Measurements from ENCODE around the gene CRIM1. TPM values are rescaled to one million over a fixed set of nuclear protein-coding genes. Genes with fewer than 3 reads are reported as not detected.

Gene CRIM1
- total and polyA plus RNA-seq, 7 donors = 3.0 to 148 (median 55.6) TPM

DNA sequence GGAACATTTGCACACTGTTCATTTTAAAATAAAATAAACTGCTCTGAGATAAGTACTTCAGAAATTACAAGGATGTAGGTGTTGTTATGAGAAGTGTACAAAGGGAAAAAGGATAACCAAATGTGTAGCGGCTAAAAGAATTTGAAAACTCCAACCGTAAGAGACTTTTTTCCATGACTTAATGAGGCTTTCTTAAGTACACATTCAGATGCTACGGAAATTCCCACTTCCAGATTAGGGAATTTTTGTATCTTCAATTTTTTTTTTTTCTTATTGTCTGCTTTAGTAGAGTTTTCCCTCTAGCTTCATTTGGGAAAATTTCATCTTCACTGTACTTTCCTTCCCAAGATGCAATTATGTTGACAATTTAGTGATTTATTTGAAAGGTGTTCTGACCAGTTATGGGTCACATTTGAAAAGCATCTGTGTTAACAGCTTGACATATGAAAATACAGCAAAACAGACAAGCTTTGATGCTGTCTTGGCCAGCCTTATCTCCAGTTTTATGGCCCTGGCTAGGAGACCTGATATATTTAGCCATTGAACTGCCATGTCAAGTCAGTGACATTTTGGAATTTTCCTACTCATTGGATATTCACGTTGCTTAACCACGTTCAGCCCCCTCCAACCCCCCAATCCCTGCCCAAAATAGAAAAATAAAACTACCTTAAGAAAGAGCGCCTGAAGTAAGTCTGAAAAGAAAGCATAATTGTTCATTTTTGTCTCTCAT lies 136.8 kb downstream of the CRIM1 start:
- H3K27me3 ChIP-seq = no peaks in the 10 kb centered on the region
- H3K9me3 ChIP-seq = no peaks in the 10 kb centered on the region
- 73 to 84% methylated on average over 6 of the region's 6 CpGs for WGBS, 2 donors
- intact Hi-C loops (cut with DNase I) = no loop called here
- no peak overlapping the region for H3K4me3 ChIP-seq
- DNase-seq = no peak
- H3K4me1 ChIP-seq = peaks cover 0 to 74% (median 58%) of the 10 kb centered on the region in 4 donors
- TF ChIP-seq, protein P1, sequence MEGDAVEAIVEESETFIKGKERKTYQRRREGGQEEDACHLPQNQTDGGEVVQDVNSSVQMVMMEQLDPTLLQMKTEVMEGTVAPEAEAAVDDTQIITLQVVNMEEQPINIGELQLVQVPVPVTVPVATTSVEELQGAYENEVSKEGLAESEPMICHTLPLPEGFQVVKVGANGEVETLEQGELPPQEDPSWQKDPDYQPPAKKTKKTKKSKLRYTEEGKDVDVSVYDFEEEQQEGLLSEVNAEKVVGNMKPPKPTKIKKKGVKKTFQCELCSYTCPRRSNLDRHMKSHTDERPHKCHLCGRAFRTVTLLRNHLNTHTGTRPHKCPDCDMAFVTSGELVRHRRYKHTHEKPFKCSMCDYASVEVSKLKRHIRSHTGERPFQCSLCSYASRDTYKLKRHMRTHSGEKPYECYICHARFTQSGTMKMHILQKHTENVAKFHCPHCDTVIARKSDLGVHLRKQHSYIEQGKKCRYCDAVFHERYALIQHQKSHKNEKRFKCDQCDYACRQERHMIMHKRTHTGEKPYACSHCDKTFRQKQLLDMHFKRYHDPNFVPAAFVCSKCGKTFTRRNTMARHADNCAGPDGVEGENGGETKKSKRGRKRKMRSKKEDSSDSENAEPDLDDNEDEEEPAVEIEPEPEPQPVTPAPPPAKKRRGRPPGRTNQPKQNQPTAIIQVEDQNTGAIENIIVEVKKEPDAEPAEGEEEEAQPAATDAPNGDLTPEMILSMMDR (IDR thresholded peaks at IDR 0.05) = no peak
- TF ChIP-seq EP300 (IDR thresholded peaks at IDR 0.05) = peak in 1 of 4 donors; percentile 4
- TF ChIP-seq POLR2A (IDR thresholded peaks at IDR 0.05) = no peak
- peak in 1 of 4 donors; percentile 5 for TF ChIP-seq POLR2AphosphoS5 (IDR thresholded peaks at IDR 0.05)
- peak overlapping the region; percentile 20 to 87 (median 78) for H3K27ac ChIP-seq
- H3K36me3 ChIP-seq = no peaks in the 10 kb centered on the region

DNA sequence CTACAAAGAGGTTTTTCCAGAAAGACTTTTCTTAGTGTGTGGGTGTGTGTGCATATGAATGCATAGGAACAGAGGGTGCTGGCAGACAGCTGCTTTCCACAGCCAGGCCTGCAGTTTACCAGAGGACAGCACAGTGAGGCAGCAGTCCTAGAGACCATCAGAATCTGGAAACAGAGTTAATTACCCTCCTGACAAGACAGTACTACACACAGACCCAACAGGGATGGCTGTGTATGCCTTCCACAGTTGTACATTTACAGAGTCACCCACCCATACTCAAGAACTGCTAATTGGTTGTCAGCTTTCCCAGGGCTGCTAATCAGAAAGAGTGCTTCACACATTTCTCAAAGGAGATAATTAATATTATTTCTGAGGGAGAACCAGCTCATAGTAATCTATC lies 137.7 kb downstream of the CRIM1 start:
- Histone ChIP-seq H3K4me1 (peaks cover 0 to 65% (median 50%) of the 10 kb centered on the region in 4 donors), H3K9me3 (no peaks in the 10 kb centered on the region), H3K4me3 (no peak overlapping the region), H3K27me3 (no peaks in the 10 kb centered on the region), H3K27ac (peak overlapping the region; percentile 20 to 87 (median 78)), H3K36me3 (no peaks in the 10 kb centered on the region)
- no peak for DNase-seq
- TF ChIP-seq EP300 (IDR thresholded peaks at IDR 0.05) = no peak
- TF ChIP-seq, protein P1 (IDR thresholded peaks at IDR 0.05) = no peak
- peak in 1 of 4 donors; percentile 5 for TF ChIP-seq POLR2AphosphoS5 (IDR thresholded peaks at IDR 0.05)
- no peak for TF ChIP-seq POLR2A (IDR thresholded peaks at IDR 0.05)
- intact Hi-C loops (cut with DNase I) = no loop called here

DNA sequence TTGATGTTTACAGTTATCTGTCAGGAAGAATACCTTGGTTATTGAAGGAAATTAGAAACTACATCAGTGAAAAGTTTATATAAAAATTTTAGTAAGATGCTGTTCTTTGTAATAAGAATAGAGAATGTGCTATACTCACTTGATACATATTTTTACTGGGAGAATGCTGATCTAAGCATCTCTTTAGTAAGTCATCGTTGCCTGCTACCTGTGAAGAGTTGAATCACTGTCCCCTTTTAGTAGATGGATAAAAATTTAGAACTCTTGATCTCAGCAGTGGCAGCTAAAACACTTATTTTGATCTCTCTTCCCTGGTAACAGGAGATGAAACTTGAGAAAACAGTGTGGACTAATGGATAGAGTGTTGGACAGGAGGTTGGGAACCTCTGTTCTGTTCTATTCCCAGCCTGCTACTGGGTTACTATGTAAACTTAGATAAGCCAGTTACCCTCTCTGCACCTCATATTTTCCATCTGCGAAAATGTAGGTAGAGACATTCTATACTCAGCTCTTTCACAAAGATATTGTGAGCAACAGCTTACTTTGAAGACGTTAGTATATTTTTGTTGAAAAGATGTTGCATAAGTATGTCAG lies 142.1 kb downstream of the CRIM1 start:
- no peaks in the 10 kb centered on the region for H3K9me3 ChIP-seq
- TF ChIP-seq POLR2A (IDR thresholded peaks at IDR 0.05) (no peak), POLR2AphosphoS5 (IDR thresholded peaks at IDR 0.05) (no peak), EP300 (IDR thresholded peaks at IDR 0.05) (no peak)
- TF ChIP-seq, protein P1 (IDR thresholded peaks at IDR 0.05) = no peak
- WGBS, 2 donors = 91% methylated on average over 3 of the region's 3 CpGs
- peaks cover 0 to 23% (median 14%) of the 10 kb centered on the region in 4 donors for H3K4me1 ChIP-seq
- DNase-seq = no peak
- peak overlapping the region in 1 of 4 donors; percentile 38 for H3K27ac ChIP-seq
- H3K27me3 ChIP-seq = no peaks in the 10 kb centered on the region
- H3K36me3 ChIP-seq = peaks cover 0 to 28% (median 4%) of the 10 kb centered on the region in 4 donors
- intact Hi-C loops (cut with DNase I) = no loop called here
- no peak overlapping the region for H3K4me3 ChIP-seq

DNA sequence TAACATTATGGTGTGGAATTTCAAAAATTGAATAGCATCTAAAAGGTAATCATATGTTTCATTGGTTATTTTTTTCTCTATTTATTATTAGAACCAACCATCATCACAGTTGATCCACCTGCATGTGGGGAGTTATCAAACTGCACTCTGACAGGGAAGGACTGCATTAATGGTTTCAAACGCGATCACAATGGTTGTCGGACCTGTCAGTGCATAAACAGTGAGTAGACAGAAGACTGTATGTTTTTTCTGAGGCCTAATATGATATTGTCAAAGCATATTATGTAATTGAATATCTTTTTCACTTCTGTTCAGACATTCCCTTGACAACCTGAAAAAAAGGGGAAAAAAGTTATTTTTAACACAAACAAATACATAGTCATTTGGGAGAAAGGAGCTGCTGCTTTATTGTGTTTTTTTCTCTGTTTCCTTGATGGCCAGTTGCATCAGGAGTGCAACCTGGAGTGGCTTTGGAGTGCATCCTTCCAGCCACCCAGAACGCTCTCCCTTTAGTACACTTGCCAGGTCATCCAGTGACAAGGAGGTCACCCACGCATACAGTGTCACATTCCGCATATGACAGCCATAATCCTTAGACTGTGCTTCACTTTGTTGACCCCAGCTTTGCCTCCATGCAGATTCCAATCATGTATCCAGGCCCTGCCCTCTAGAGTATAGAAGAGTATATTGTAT lies 143.7 kb downstream of the CRIM1 start:
- H3K9me3 ChIP-seq = no peaks in the 10 kb centered on the region
- no peaks in the 10 kb centered on the region for H3K27me3 ChIP-seq
- no peak overlapping the region for H3K4me3 ChIP-seq
- WGBS, 2 donors = 92 to 93% methylated on average over 6 of the region's 6 CpGs
- H3K36me3 ChIP-seq = peaks cover 0 to 28% (median 4%) of the 10 kb centered on the region in 4 donors
- TF ChIP-seq POLR2A (IDR thresholded peaks at IDR 0.05) (no peak), EP300 (IDR thresholded peaks at IDR 0.05) (no peak), POLR2AphosphoS5 (IDR thresholded peaks at IDR 0.05) (no peak)
- TF ChIP-seq, protein P1 (IDR thresholded peaks at IDR 0.05) = no peak
- no peak overlapping the region for H3K27ac ChIP-seq
- H3K4me1 ChIP-seq = peaks cover 0 to 13% (median 4%) of the 10 kb centered on the region in 4 donors
- intact Hi-C loops (cut with DNase I) = no loop called here
- DNase-seq = no peak
